Cortex of kidney (tissue), 1 donor: ENCODE results near the gene ZFYVE28.
"Not testable (repeated sequence)": the region's sequence is repeated elsewhere in the genome, so short reads cannot be mapped to it uniquely, and the experiment has no call there.

ENCODE experiments used
- DNase-seq: peaks from one replicate; lab custom pipeline; 2025; lab: John Stamatoyannopoulos, UW

ZFYVE28 gene

DNA sequence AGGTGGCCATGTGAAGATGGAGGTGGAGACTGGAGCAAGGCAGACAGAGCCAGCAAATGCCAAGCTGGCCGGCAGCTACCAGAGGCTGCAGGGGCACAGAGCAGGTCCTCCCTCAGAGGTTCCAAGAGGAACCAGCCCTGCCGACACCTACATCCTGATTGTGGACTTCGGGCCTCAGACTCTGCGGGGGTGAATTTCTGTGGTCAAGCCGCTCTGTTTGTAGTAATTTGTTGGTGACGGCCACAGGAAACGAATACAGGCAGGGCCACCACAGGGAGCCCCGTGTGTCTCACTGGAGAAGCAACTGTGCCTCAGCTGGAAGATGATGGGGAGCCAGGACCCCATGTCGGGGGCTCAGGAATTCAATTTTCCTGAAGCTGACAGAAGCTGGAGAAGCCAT, 28.3 kb downstream of the ZFYVE28 start:
- DNase-seq: no peak

GRCh38 chr4:2389691-2390090, 28.8 kb downstream of the ZFYVE28 start:
- DNase-seq: no peak

GRCh38 chr4:2388429-2389182, 29.8 kb downstream of the ZFYVE28 start:
- DNase-seq: no peak

GRCh38 chr4:2387829-2388228, 30.6 kb downstream of the ZFYVE28 start:
- no peak for DNase-seq

DNA sequence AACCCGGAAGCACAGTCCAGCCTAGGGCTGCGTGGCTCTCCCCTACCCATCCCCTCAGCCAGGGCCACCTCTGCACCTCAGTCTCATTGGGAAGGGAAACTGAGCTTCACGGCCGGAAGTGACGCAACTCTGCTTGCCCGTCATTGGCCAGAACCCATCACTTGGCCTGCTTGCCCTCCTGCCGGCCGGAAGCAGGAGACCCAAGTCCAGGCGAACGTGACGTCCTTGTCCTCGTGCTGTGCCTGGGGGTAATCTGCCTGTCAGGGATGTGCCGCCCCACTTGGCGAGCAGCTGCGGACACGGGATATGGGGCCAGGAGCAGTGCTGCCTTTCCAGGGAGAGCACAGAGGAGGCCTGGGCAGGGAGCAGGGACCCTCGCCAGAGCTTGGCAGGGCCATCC, 31.2 kb downstream of the ZFYVE28 start:
- DNase-seq: no peak

GRCh38 chr4:2386717-2387116, 31.7 kb downstream of the ZFYVE28 start:
- no peak for DNase-seq

- no peak for DNase-seq
Observed at GRCh38 chr4:2385516-2385915, 32.9 kb downstream of the ZFYVE28 start.

- no peak for DNase-seq
Observed at GRCh38 chr4:2384245-2384644, 34.2 kb downstream of the ZFYVE28 start.

DNA sequence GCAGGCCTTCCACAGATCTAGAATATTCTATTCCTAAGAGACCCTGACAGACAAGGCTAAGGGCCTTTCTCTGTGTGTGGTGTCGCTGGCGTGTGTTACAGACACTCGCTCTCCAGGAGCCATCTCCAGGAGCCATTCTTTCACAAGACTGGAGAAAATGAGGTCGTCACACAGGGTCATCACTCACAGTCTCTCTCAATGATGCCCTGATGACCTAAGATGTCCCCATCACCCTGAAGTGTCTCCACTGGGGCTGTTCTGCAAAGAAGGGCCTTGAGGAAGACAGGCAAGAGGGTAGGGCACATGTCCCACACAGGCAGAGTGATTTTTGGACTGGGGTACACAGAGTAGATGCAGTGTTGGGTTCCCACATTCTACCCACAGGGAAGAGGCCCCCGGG, 34.7 kb downstream of the ZFYVE28 start:
- no peak for DNase-seq

GRCh38 chr4:2383220-2383631, 35.2 kb downstream of the ZFYVE28 start:
- DNase-seq: not testable (repeated sequence)

- not testable (repeated sequence) for DNase-seq
Observed at GRCh38 chr4:2382769-2383202, 35.7 kb downstream of the ZFYVE28 start.

DNA sequence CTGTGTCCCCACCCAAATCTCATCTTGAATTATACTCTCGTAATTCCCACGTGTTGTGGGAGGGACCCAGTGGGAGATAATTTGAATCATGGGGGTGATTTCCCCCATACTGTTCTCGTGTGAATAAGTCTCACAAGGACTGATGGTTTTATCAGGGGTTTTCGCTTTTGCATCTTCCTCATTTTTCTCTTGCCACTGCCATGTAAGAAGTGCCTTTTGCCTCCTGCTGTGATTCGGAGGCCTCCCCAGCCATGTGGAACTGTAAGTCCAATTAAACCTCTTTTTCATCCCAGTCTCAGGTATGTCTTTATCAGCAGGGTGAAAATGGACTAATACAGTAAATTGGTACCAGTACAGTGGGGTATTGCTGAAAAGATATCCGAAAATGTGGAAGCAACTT, 37.9 kb downstream of the ZFYVE28 start:
- not testable (repeated sequence) for DNase-seq

GRCh38 chr4:2378898-2379297, 39.5 kb downstream of the ZFYVE28 start:
- DNase-seq: no peak

GRCh38 chr4:2378401-2378800, 40.0 kb downstream of the ZFYVE28 start:
- DNase-seq: no peak

GRCh38 chr4:2377241-2377640, 41.2 kb downstream of the ZFYVE28 start:
- DNase-seq: no peak

DNA sequence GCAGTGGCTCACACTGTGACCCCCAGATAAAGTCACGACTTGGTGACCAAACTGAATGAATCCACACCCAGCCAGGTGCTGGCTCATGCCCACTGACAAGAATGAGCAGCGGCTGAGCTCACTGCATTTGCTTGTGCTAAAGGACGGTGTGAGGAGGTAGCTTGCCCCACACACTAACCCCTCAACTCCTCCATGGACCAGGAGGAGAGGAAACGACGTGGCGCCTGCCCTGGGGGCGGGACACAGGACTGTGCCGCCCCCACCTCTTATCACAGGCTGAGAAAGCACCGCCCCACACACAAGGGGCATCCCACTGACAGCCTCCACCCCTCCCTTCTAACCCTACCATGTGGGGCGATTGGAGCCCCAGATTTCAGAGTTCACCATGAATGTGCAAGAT, 43.0 kb downstream of the ZFYVE28 start:
- no peak for DNase-seq

DNA sequence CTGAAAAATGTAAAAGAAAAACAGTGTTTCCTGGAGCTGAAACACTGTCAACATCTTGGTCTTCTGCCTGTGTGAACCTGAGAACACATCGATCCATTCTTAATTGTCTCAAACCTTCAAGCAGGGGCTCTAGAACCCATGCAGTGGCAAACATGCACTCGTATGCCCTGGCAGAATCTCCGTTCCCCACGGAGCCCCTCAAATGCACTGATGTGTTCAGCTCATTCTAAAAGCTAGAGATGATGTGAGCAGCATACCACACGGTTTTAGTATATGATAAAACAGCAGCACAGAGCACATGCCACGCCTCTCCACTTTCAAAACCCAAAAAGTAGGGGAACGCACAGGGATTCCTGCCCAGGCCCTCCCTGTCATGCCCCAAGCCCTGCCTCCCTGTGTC, 44.9 kb downstream of the ZFYVE28 start:
- DNase-seq: no peak

GRCh38 chr4:2372488-2373030, 45.9 kb downstream of the ZFYVE28 start:
- DNase-seq: no peak

DNA sequence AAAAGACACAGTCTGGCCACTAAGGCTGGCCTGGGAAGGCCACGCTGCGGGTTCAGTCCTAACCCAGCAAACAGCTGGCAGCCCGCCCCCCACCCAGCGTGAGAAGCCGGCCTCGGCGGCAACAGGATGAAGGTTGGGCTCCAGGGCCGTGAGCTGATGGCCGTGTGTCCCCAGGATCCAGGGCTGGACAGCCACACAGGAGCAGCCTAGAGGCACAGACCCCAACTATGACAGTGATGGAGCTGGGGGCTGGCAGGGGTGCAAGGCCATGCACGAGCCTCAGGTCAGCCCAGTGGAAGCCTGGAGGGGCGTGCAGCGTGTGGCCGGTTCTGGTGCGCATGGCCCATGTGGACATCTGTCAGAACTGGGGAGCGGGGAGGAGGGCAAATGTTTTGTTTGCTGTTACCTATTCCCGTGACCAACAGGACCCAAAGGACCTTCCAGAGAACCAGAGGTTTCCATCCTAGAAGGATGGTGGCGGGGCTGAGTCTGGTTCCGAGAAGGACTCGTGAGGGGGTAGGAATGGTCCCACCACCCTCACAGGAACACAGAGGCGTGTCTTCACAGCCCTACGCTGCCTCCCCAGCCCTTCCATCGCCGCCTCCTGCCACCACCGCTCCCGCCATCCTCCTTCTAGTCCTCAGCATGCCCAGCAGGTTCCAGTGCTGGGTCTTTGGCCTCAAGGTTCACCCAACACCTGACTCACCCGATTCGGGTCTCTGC, 46.5 kb downstream of the ZFYVE28 start:
- DNase-seq: no peak

DNA sequence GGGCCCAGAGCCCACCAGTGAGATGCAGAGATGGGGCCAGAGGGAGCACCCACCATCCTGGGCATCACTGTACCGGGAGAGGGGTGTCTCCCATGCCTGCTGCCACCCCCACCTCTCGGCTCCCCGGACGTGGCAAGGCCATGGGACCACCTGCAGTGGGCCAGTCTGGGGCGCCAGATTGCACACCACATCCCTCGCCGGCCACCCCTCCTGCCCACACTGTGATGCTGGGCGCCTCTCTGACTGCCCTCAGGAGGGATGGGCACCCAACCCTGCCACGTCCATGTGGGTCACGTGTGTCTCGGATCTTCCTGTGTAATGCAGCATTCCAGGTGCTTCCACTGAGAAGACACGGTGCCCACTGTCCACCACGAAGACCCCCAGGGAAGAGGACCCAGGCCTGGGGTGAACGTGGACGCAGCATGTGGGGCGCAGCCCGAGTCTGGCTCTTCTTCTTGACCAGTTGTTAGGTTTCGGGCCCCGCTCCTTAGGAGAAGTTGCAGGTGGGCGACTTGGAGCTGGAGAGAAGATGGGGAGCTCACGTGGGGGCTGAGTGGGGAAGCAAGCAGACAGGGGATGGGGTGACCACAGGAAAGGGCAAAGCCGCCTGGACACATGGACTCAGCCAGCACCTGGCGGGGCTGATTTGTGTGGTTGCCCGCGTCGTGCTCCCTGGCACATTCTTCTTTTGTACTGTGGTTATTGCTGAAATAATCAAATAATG, 47.7 kb downstream of the ZFYVE28 start:
- no peak for DNase-seq

DNA sequence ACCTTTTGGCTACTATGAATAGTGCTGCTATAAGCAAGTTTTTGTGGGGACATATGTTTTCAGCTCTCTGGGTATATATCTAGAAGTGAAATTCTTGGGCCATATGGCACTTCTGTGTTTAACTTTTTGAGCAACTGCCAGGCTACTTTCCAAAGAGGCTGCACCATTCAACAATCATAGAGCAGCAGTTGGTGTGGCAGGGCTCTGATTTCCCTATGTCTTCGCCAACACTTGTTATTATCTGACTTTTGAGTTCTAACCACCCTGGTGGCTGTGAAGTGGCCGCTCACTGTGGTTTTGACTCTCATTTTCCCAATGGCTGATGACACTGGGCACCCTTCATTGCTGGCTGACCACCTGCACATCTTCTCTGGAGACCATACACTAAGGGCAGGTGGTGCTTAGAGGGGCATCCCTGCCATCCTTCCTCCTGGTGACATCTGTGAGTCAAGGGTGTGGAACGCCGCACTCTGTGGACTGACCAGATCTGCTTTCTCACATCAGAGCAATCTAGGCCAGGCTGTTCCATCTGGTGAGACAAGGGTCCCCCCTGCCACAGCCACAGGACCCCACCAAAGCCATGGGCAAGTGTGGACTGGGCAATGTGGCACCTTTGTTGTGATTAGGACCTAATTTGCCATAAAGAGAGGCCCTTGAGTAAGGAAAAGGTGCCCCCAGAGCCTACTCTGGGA, 49.6 kb downstream of the ZFYVE28 start:
- DNase-seq: no peak

DNA sequence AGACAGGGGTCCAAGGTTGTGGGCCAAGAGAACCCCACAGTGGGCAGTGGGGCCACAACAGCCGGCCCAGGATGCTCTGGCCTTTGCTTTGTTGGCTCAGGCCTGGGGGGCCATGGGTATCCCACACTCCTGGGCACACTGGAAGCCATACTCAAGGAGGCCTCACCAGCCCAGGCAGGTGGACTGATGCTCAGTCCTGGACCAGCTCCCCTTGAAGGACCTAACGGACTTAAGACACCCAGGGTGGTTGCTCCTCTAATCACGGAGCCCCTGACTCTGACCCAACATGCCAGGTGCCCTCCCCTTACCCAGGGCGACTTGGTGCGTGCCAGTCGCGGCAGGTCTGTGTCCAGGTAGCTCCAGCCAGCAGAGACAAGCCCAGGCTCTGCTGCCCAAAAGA, 50.8 kb downstream of the ZFYVE28 start:
- no peak for DNase-seq
